Activated CD4-positive, CD25-positive, alpha-beta regulatory T cell treated with anti-CD3 and anti-CD28 coated beads, Interleukin-2, amount 50 U/mL, for 24 hours (primary cell): ENCODE measurements around the gene EMILIN2.

Experiments used
- ATAC-seq, 2 donors: fragments of 150-1000 bp; cut with Tn5 transposase; one replicate each; pipeline ENCODE4 v1.10.0; 2021; ENCODE audit warnings: mild to moderate bottlenecking in 1 of 2, moderate library complexity in 1 of 2

Gene EMILIN2

GRCh38 chr18:2879889-2880288 lies 33.1 kb downstream of the EMILIN2 start:
- no peak for ATAC-seq

- no peak for ATAC-seq
These were observed 33.7 kb downstream of the EMILIN2 start for GRCh38 chr18:2880473-2880872.

GRCh38 chr18:2881088-2881839 lies 34.5 kb downstream of the EMILIN2 start:
- no peak for ATAC-seq

- ATAC-seq: no peak
These were observed 35.0 kb downstream of the EMILIN2 start for GRCh38 chr18:2881840-2882195.

- ATAC-seq: no peak
These were observed 35.4 kb downstream of the EMILIN2 start for GRCh38 chr18:2882201-2882600.

- ATAC-seq: peak; percentile 68 to 82
These were observed 36.4 kb downstream of the EMILIN2 start for GRCh38 chr18:2883076-2883735.

GRCh38 chr18:2884706-2885285 lies 38.0 kb downstream of the EMILIN2 start:
- no peak for ATAC-seq

- ATAC-seq: no peak
These were observed 40.7 kb downstream of the EMILIN2 start for GRCh38 chr18:2887470-2887869.

- ATAC-seq: peak; percentile 32 to 53
These were observed 43.0 kb downstream of the EMILIN2 start for GRCh38 chr18:2889761-2890192.

- no peak for ATAC-seq
These were observed 43.8 kb downstream of the EMILIN2 start for GRCh38 chr18:2890606-2891005.

GRCh38 chr18:2891526-2892431 lies 45.0 kb downstream of the EMILIN2 start:
- peak in 1 of 2 donors; percentile 49 for ATAC-seq

- ATAC-seq: no peak
These were observed 46.2 kb downstream of the EMILIN2 start for GRCh38 chr18:2893056-2893455.

- no peak for ATAC-seq
These were observed 46.9 kb downstream of the EMILIN2 start for GRCh38 chr18:2893676-2894075.

- ATAC-seq: no peak
These were observed 47.5 kb downstream of the EMILIN2 start for GRCh38 chr18:2894131-2894840.

GRCh38 chr18:2894841-2895370 lies 48.1 kb downstream of the EMILIN2 start:
- ATAC-seq: no peak

- ATAC-seq: no peak
These were observed 48.6 kb downstream of the EMILIN2 start for GRCh38 chr18:2895391-2895790.

- no peak for ATAC-seq
These were observed 50.2 kb downstream of the EMILIN2 start for GRCh38 chr18:2896990-2897389.

- no peak for ATAC-seq
These were observed 50.8 kb downstream of the EMILIN2 start for GRCh38 chr18:2897448-2898185.

- ATAC-seq: no peak
These were observed 51.4 kb downstream of the EMILIN2 start for GRCh38 chr18:2898186-2898640.

GRCh38 chr18:2900684-2901422 lies 54.0 kb downstream of the EMILIN2 start:
- no peak for ATAC-seq
